CD4-positive, alpha-beta memory T cell (primary cell): ENCODE results near the gene ZBTB4. TPM values are rescaled to one million over a fixed set of nuclear protein-coding genes. Genes with fewer than 3 reads are reported as not detected.

Experiments used
- CTCF ChIA-PET: fragments of 350-600 bp; sonication (Branson Sonifier 250); formaldehyde crosslinking; loops from one replicate; lab custom pipeline; 2021; ENCODE audit warnings: inconsistent platforms; ENCODE audit not compliant: partially characterized antibody; lab: Charles Lee
- POLR2A ChIA-PET: fragments of 350-600 bp; sonication (Branson Sonifier 250); formaldehyde crosslinking; loops from one replicate; lab custom pipeline; 2021; ENCODE audit not compliant: partially characterized antibody; lab: Charles Lee
- DNase-seq, 5 donors: peaks; one replicate each; pipeline versions ENCODE4 v3.0.0 to v3.0.0-alpha.2; 2020 to 2022; ENCODE audit warnings: mixed read lengths in 1 of 5
- H3K27ac ChIP-seq: one replicate; pipeline ENCODE4 v1.7.0; 2013; ENCODE audit warnings: low read depth, low read length
- H3K27me3 ChIP-seq: 2 replicates; pipeline ENCODE4 v1.7.0; 2013; ENCODE audit warnings: mild to moderate bottlenecking, low read length, moderate library complexity; ENCODE audit not compliant: insufficient read depth
- H3K36me3 ChIP-seq: 2 replicates; pipeline ENCODE4 v1.7.0; 2013; ENCODE audit warnings: mild to moderate bottlenecking, low read length, moderate library complexity; ENCODE audit not compliant: insufficient read depth
- H3K4me1 ChIP-seq: 2 replicates; pipeline ENCODE4 v1.7.0; 2013; ENCODE audit warnings: mild to moderate bottlenecking, low read length, moderate library complexity; ENCODE audit not compliant: insufficient read depth
- H3K4me3 ChIP-seq, 2 donors: one replicate each; pipeline ENCODE4 v1.7.0; 2013; ENCODE audit warnings: low read length in 2 of 2, mild to moderate bottlenecking in 1 of 2
- H3K9me3 ChIP-seq, 2 donors: one replicate each; pipeline ENCODE4 v1.7.0; 2013; ENCODE audit warnings: low read length in 2 of 2, control low read depth in 1 of 2; ENCODE audit not compliant: control insufficient read depth in 1 of 2
- H3K27ac Mint-ChIP-seq, 7 donors: one replicate each; pipeline ENCODE4 v1.8.0; 2020 to 2021; ENCODE audit warnings: mixed read lengths in 7 of 7, mild to moderate bottlenecking in 6 of 7, inconsistent platforms in 3 of 7, moderate library complexity in 3 of 7
- H3K27me3 Mint-ChIP-seq, 2 donors: one replicate each; pipeline ENCODE4 v1.8.0; 2020 to 2021; ENCODE audit warnings: mixed read lengths in 2 of 2
- H3K36me3 Mint-ChIP-seq, 2 donors: one replicate each; pipeline ENCODE4 v1.8.0; 2020 to 2021; ENCODE audit warnings: mixed read lengths in 2 of 2, inconsistent platforms in 1 of 2, mild to moderate bottlenecking in 1 of 2
- H3K4me1 Mint-ChIP-seq, 4 donors: one replicate each; pipeline ENCODE4 v1.8.0; 2020 to 2021; ENCODE audit warnings: mixed read lengths in 4 of 4, mild to moderate bottlenecking in 1 of 4
- H3K4me3 Mint-ChIP-seq, 8 donors: one replicate each; pipeline ENCODE4 v1.8.0; 2020 to 2021; ENCODE audit warnings: mixed read lengths in 8 of 8, mild to moderate bottlenecking in 7 of 8, moderate library complexity in 6 of 8, inconsistent platforms in 3 of 8
- H3K9me3 Mint-ChIP-seq, 8 donors: one replicate each; pipeline ENCODE4 v1.8.0; 2020 to 2021; ENCODE audit warnings: mixed read lengths in 8 of 8, mild to moderate bottlenecking in 5 of 8, inconsistent platforms in 3 of 8, moderate library complexity in 1 of 8
- intact Hi-C: fragments of 100-400 bp; cut with micrococcal nuclease; formaldehyde crosslinking; loops from one replicate; pipeline ENCODE4 v1.15.1; 2023
- polyA plus RNA-seq, 2 donors: library from polyadenylated mRNA; unstranded; fragments of 300-500 nt; fragmentation: Illumina TruSeq; gene quantifications; one replicate each; pipeline ENCODE4 v1.2.3, GENCODE V29; 2021
- total RNA-seq, 2 experiments: library from RNA; stranded (reverse); gene quantifications; one replicate each; pipeline ENCODE4 v1.2.3, GENCODE V29; 2021

ZBTB4 gene
- total and polyA plus RNA-seq, 4 experiments from 2014 or later = 4.6 to 75.7 (median 48.2) TPM

DNA sequence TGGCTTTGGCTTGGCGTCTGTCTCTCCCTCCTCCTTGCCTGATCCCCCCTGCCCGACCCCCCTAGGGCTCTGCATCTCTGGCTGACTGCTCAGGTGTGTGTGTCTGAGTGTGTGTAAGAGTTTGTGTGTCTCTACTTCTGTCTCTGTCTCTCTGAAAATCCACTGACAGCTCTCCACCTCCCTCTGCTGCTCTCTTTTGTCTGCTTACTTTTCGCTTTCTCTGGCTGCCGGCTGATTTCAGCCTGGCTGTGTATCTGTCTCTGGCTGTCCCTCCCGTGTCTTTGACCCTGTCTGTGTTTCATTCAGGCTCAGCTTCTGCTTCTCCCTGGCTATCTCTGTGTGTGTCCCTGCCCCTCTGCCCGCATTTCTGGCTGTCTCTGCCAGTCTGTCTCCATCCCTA lies 63.1 kb downstream of the ZBTB4 start:
- H3K27ac ChIP-seq = no peak overlapping the region
- DNase-seq = no peak
- ChIA-PET POLR2A (interaction anchor here (1.3 kb wide), 1 partner anchor 12 kb away, joined by 4 read pairs; the partner anchor contains the start of gene TMEM256), CTCF (no interaction called here)
- H3K36me3 Mint-ChIP-seq = no peaks in the 10 kb centered on the region
- H3K27me3 Mint-ChIP-seq = no peaks in the 10 kb centered on the region
- H3K9me3 ChIP-seq = no peaks in the 10 kb centered on the region
- H3K4me1 ChIP-seq = no peaks in the 10 kb centered on the region
- H3K4me3 ChIP-seq = no peak overlapping the region
- intact Hi-C loops = loop anchor here (1.0 kb wide), 1 partner anchor 60 kb away; no protein-coding TSS in a partner anchor
- no peaks in the 10 kb centered on the region for H3K9me3 Mint-ChIP-seq
- peak overlapping the region in 1 of 7 donors; percentile 29 for H3K27ac Mint-ChIP-seq
- H3K36me3 ChIP-seq = no peaks in the 10 kb centered on the region
- H3K4me3 Mint-ChIP-seq = peak overlapping the region in 1 of 8 donors; percentile 3
- H3K27me3 ChIP-seq = no peaks in the 10 kb centered on the region
- H3K4me1 Mint-ChIP-seq = peaks cover 0 to 2% (median 0%) of the 10 kb centered on the region in 4 donors

DNA sequence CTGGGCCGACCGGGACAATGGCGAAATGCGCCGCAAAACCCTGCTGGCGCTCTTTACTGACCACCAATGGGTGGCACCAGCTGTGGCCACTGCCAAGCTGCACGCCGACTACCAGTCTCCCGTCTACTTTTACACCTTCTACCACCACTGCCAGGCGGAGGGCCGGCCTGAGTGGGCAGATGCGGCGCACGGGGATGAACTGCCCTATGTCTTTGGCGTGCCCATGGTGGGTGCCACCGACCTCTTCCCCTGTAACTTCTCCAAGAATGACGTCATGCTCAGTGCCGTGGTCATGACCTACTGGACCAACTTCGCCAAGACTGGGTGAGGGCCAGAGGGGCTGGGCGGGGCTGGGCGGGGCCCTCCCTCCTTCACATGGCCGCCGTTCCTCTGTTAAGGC lies 63.6 kb downstream of the ZBTB4 start:
- Mint-ChIP-seq H3K27ac (no peak overlapping the region), H3K4me1 (peaks cover 0 to 2% (median 0%) of the 10 kb centered on the region in 4 donors), H3K27me3 (no peaks in the 10 kb centered on the region), H3K9me3 (no peaks in the 10 kb centered on the region), H3K4me3 (no peak overlapping the region), H3K36me3 (no peaks in the 10 kb centered on the region)
- no peak for DNase-seq
- no peaks in the 10 kb centered on the region for H3K4me1 ChIP-seq
- H3K9me3 ChIP-seq = no peaks in the 10 kb centered on the region
- no peak overlapping the region for H3K4me3 ChIP-seq
- ChIA-PET POLR2A (interaction anchor here (1.3 kb wide), 1 partner anchor 12 kb away, joined by 4 read pairs; the partner anchor contains the start of gene TMEM256), CTCF (interaction anchor here (1.5 kb wide), 1 partner anchor 59 kb away, joined by 3 read pairs; no protein-coding TSS in a partner anchor)
- no peaks in the 10 kb centered on the region for H3K27me3 ChIP-seq
- H3K36me3 ChIP-seq = no peaks in the 10 kb centered on the region
- intact Hi-C loops = loop anchor here (1.0 kb wide), 1 partner anchor 59 kb away; no protein-coding TSS in a partner anchor
- no peak overlapping the region for H3K27ac ChIP-seq

DNA sequence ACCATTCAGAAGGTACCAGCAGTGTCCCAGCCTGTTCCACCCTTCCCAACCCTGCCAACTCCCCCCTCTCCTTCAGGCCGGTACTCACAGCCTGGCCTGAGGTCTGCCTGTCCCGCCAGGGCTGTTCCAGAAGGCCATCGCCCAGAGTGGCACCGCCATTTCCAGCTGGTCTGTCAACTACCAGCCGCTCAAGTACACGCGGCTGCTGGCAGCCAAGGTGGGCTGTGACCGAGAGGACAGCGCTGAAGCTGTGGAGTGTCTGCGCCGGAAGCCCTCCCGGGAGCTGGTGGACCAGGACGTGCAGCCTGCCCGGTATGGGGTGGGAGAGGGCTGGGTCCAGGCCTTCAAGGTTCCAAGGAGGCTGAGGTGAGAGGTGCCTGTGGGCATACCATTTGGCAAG lies 64.6 kb downstream of the ZBTB4 start:
- H3K27me3 Mint-ChIP-seq = no peaks in the 10 kb centered on the region
- no peak overlapping the region for H3K27ac Mint-ChIP-seq
- peaks cover 0 to 2% (median under 1%) of the 10 kb centered on the region in 4 donors for H3K4me1 Mint-ChIP-seq
- no peaks in the 10 kb centered on the region for H3K36me3 Mint-ChIP-seq
- ChIA-PET CTCF (interaction anchor here (1.5 kb wide), 1 partner anchor 58 kb away, joined by 3 read pairs; no protein-coding TSS in a partner anchor), POLR2A (no interaction called here)
- H3K27ac ChIP-seq = no peak overlapping the region
- no peak for DNase-seq
- no peaks in the 10 kb centered on the region for H3K9me3 Mint-ChIP-seq
- no peak overlapping the region for H3K4me3 Mint-ChIP-seq
- H3K4me3 ChIP-seq = no peak overlapping the region
- no peaks in the 10 kb centered on the region for H3K27me3 ChIP-seq
- H3K9me3 ChIP-seq = no peaks in the 10 kb centered on the region
- no peaks in the 10 kb centered on the region for H3K36me3 ChIP-seq
- H3K4me1 ChIP-seq = no peaks in the 10 kb centered on the region
- intact Hi-C loops = no loop called here

DNA sequence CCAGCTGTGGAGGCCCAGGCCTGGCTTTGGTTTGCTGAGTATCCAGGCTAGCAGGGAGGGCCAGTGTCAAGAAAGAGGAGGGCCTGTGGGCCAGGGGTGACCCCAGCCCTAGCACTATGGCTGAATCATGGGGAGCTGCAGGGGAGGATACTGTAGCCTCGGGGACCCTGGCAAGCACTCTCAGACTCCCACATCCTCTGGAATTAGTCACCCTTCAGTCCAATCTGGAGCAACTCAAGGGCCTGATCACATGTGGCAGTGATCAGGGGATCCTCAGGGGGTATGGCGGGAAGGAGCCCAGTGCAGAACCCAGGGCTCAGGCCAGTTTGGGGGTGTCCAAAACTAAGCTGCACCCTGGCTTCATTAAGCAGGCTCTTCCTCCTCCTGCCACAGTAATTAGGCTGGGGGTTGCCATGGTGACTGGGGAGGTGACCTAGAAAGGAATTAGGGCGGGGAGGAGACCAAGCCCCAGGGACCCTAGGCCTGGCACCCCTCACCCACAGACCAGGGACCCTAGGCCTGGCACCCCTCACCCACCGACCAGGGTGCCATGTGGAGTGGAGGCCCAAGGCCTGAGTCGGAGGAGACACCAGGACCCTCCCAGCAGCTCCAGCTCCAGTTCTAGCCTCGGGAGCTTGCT lies 66.0 kb downstream of the ZBTB4 start:
- ChIA-PET POLR2A (interaction anchor here (0.7 to 1.3 kb wide), 2 partner anchors 11 to 22 kb away, joined by 3 read pairs; partner anchors contain the start of gene TMEM102), CTCF (interaction anchor here (0.8 to 1.2 kb wide), 2 partner anchors 23 to 58 kb away, joined by 3 read pairs; no protein-coding TSS in a partner anchor)
- Mint-ChIP-seq H3K9me3 (no peaks in the 10 kb centered on the region), H3K4me3 (no peak overlapping the region), H3K27ac (no peak overlapping the region), H3K36me3 (no peaks in the 10 kb centered on the region), H3K4me1 (peaks cover 2 to 11% (median 5%) of the 10 kb centered on the region in 4 donors), H3K27me3 (peaks cover 0 to 2% of the 10 kb centered on the region in 2 donors)
- Histone ChIP-seq H3K4me3 (no peak overlapping the region), H3K9me3 (no peaks in the 10 kb centered on the region), H3K4me1 (no peaks in the 10 kb centered on the region), H3K27ac (no peak overlapping the region), H3K27me3 (no peaks in the 10 kb centered on the region), H3K36me3 (no peaks in the 10 kb centered on the region)
- peak in 1 of 5 donors; percentile 25 for DNase-seq
- intact Hi-C loops = no loop called here

DNA sequence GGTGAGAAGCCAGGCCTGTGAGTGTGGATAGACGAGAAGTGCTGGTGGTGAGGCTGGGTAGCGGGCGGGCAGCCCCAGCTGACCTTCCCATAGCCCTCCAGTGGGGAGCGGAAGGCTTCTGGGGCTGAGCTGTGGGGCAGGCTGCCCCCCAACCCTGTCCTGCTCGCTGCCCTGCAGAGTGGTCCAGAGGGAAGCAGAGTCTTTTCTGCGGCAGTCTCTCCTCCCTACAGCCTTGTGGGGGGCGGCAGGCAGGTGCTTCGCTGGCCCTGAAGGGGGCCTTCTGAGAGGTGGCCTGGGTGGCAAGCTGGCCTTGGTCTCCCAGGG lies 68.0 kb downstream of the ZBTB4 start:
- no peak overlapping the region for H3K27ac ChIP-seq
- H3K36me3 ChIP-seq = no peaks in the 10 kb centered on the region
- Mint-ChIP-seq H3K4me1 (peaks cover 2 to 19% (median 7%) of the 10 kb centered on the region in 4 donors), H3K9me3 (no peaks in the 10 kb centered on the region), H3K27ac (no peak overlapping the region), H3K27me3 (peaks cover 0 to 2% of the 10 kb centered on the region in 2 donors), H3K4me3 (no peak overlapping the region), H3K36me3 (no peaks in the 10 kb centered on the region)
- no peak for DNase-seq
- no peaks in the 10 kb centered on the region for H3K4me1 ChIP-seq
- ChIA-PET POLR2A (no interaction called here), CTCF (no interaction called here)
- H3K4me3 ChIP-seq = no peak overlapping the region
- intact Hi-C loops = no loop called here
- H3K9me3 ChIP-seq = no peaks in the 10 kb centered on the region
- H3K27me3 ChIP-seq = no peaks in the 10 kb centered on the region

DNA sequence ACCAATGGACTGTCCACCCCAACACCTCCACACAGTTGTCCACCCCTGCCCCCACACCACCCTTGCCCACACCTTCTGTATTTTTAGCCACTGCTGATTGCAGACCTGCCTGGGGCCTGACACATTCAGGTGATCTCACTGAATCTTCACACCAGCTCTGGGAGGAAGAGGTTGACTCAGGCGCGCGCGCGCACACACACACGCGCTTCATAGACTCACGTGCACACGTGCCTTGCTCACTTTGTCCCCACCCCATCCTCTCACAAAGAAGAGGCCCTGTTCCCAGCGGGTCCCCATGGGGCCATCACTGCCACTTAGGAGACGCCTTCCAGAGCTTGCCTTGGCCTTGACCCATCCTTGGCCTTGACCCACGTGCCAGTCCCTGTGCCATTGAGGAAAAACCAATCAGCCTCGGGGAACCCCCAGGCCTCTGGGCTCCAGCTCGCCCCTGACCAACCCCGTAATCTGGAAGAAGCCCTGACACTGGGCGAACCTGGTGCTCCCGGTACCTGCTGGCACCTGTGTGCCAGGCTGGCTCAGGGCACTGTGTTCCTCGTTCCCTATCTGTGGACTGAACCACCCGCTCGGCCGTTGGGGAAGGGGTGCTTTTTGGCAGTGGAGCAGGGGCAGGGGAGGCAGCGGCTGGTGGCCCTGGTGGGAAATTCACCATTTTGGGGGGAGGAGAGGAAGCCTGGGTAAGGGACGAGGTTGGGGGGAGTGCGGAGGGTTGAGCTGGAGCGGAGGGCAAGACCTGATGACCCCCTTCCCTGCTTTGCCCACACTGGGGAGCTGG lies 68.6 kb downstream of the ZBTB4 start:
- H3K4me1 ChIP-seq = no peaks in the 10 kb centered on the region
- no peak overlapping the region for H3K27ac ChIP-seq
- Mint-ChIP-seq H3K27ac (peak overlapping the region in 1 of 7 donors; percentile 72), H3K9me3 (no peaks in the 10 kb centered on the region), H3K4me3 (no peak overlapping the region), H3K27me3 (peaks cover 0 to 2% of the 10 kb centered on the region in 2 donors), H3K36me3 (no peaks in the 10 kb centered on the region), H3K4me1 (peaks cover 5 to 24% (median 7%) of the 10 kb centered on the region in 4 donors)
- H3K4me3 ChIP-seq = no peak overlapping the region
- intact Hi-C loops = no loop called here
- no peaks in the 10 kb centered on the region for H3K9me3 ChIP-seq
- CTCF ChIA-PET = no interaction called here
- H3K27me3 ChIP-seq = no peaks in the 10 kb centered on the region
- POLR2A ChIA-PET = no interaction called here
- H3K36me3 ChIP-seq = no peaks in the 10 kb centered on the region
- peak in 1 of 5 donors; percentile 33 for DNase-seq

DNA sequence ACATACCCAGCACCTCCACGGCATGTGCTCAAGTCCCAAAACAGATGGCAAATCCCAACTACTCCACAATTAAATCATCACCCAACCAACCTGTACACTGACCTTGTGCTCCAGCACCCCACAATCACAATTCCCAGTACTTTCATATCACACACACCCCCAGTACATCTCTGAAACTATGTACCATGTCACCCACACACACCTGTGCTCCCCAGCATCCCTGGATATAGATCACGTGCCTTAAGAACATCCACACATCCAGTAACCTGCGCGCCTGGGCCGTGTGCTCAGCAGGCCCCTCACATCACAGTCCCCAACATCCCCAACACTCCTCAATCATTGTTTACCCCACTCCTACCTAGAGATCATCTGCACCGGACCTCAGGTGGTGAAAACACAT lies 69.7 kb downstream of the ZBTB4 start:
- Histone ChIP-seq H3K27me3 (no peaks in the 10 kb centered on the region), H3K4me3 (no peak overlapping the region), H3K36me3 (no peaks in the 10 kb centered on the region), H3K4me1 (peaks cover 8% of the 10 kb centered on the region), H3K27ac (no peak overlapping the region), H3K9me3 (no peaks in the 10 kb centered on the region)
- Mint-ChIP-seq H3K36me3 (no peaks in the 10 kb centered on the region), H3K9me3 (no peaks in the 10 kb centered on the region), H3K4me3 (peak overlapping the region in 2 of 8 donors; percentile 16 to 24), H3K27me3 (peaks cover 2% of the 10 kb centered on the region in 2 donors), H3K4me1 (peaks cover 5 to 27% (median 8%) of the 10 kb centered on the region in 4 donors), H3K27ac (peak overlapping the region in 2 of 7 donors; percentile 83 to 86)
- intact Hi-C loops = no loop called here
- DNase-seq = no peak
- CTCF ChIA-PET = no interaction called here
- POLR2A ChIA-PET = interaction anchor here (1.9 to 2.7 kb wide), 2 partner anchors 25 to 26 kb away, joined by 13 to 18 read pairs; partner anchors contain the start of gene TMEM102
